ENCODE measurements around the gene GRIN2A.

The GRIN2A gene

GRCh38 chr16:10003486-10003885 lies 178.7 kb downstream of the GRIN2A start:
- Histone ChIP-seq H3K9me3 (ENCODE audit: low read depth, low read length) (no peaks in the 10 kb centered on the region), H3K36me3 (ENCODE audit: insufficient read depth, low read length) (no peaks in the 10 kb centered on the region), H3K27ac (no peak overlapping the region), H3K9ac (ENCODE audit: insufficient read length) (no peak overlapping the region), H3K4me3 (no peak overlapping the region)
- TF ChIP-seq POLR2AphosphoS5 (IDR thresholded peaks at IDR 0.05; ENCODE audit: borderline replicate concordance, low read depth, low read length) (no peak), FOXP2 (optimal IDR thresholded peaks at IDR 0.05; ENCODE audit: control extremely low read depth, extremely low read length, insufficient read depth) (no peak), EZH2 (IDR thresholded peaks at IDR 0.05) (no peak)
- DNase-seq (ENCODE audit: low read depth, low spot score), result no peak

GRCh38 chr16:10001258-10001775 lies 180.9 kb downstream of the GRIN2A start:
- DNase-seq (ENCODE audit: low read depth, low spot score), result no peak
- no peak for TF ChIP-seq FOXP2 (optimal IDR thresholded peaks at IDR 0.05; ENCODE audit: control extremely low read depth, extremely low read length, insufficient read depth)
- Histone ChIP-seq H3K9ac (ENCODE audit: insufficient read length) (no peak overlapping the region), H3K4me3 (no peak overlapping the region), H3K36me3 (ENCODE audit: insufficient read depth, low read length) (no peaks in the 10 kb centered on the region), H3K9me3 (ENCODE audit: low read depth, low read length) (no peaks in the 10 kb centered on the region), H3K27ac (no peak overlapping the region)

GRCh38 chr16:9996221-9996620 lies 186.0 kb downstream of the GRIN2A start:
- Histone ChIP-seq H3K9ac (ENCODE audit: insufficient read length) (no peak overlapping the region), H3K9me3 (ENCODE audit: low read depth, low read length) (no peaks in the 10 kb centered on the region), H3K36me3 (ENCODE audit: insufficient read depth, low read length) (no peaks in the 10 kb centered on the region), H3K27ac (no peak overlapping the region), H3K4me3 (no peak overlapping the region)
- TF ChIP-seq EZH2 (IDR thresholded peaks at IDR 0.05) (no peak), POLR2AphosphoS5 (IDR thresholded peaks at IDR 0.05; ENCODE audit: borderline replicate concordance, low read depth, low read length) (no peak), FOXP2 (optimal IDR thresholded peaks at IDR 0.05; ENCODE audit: control extremely low read depth, extremely low read length, insufficient read depth) (no peak)
- DNase-seq (ENCODE audit: low read depth, low spot score), result no peak

DNA sequence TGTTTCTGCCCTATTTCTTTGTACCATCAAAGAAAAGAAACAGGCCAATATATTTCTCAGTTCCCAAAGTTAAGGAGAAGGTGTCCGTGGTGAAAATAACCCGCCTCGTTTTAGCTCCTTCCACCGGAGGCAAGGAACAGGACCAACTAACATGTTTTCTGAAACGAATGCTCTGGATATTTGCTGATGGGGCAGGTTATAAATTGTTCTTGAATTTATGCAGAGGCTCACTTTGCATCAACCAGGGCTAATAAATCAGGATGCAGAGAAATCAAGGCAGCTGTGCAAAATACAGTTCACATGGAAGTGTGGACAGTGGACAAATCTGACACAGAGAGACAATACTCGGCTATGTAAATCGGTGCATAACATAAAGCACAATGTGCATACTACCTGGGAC lies 189.8 kb downstream of the GRIN2A start:
- TF ChIP-seq EZH2 (IDR thresholded peaks at IDR 0.05) (no peak), FOXP2 (optimal IDR thresholded peaks at IDR 0.05; ENCODE audit: control extremely low read depth, extremely low read length, insufficient read depth) (no peak), POLR2AphosphoS5 (IDR thresholded peaks at IDR 0.05; ENCODE audit: borderline replicate concordance, low read depth, low read length) (no peak)
- no peak for DNase-seq (ENCODE audit: low read depth, low spot score)
- no peak overlapping the region for H3K27ac ChIP-seq

GRCh38 chr16:9980981-9981380 lies 201.2 kb downstream of the GRIN2A start:
- no peak overlapping the region for H3K4me3 ChIP-seq
- no peak for TF ChIP-seq FOXP2 (optimal IDR thresholded peaks at IDR 0.05; ENCODE audit: control extremely low read depth, extremely low read length, insufficient read depth)
- no peaks in the 10 kb centered on the region for H3K9me3 ChIP-seq (ENCODE audit: low read depth, low read length)
- no peak for DNase-seq (ENCODE audit: low read depth, low spot score)
- H3K9ac ChIP-seq (ENCODE audit: insufficient read length), result no peak overlapping the region
- no peak overlapping the region for H3K27ac ChIP-seq
- H3K36me3 ChIP-seq (ENCODE audit: insufficient read depth, low read length), result no peaks in the 10 kb centered on the region

More for the DNA sequence above, 189.8 kb downstream of the GRIN2A start:
- H3K9me3 ChIP-seq (ENCODE audit: low read depth, low read length), result no peaks in the 10 kb centered on the region
- H3K36me3 ChIP-seq (ENCODE audit: insufficient read depth, low read length), result no peaks in the 10 kb centered on the region
- no peak overlapping the region for H3K4me3 ChIP-seq
- H3K9ac ChIP-seq (ENCODE audit: insufficient read length), result no peak overlapping the region

- H3K9ac ChIP-seq (ENCODE audit: insufficient read length), result no peak overlapping the region
- no peaks in the 10 kb centered on the region for H3K36me3 ChIP-seq (ENCODE audit: insufficient read depth, low read length)
- TF ChIP-seq FOXP2 (optimal IDR thresholded peaks at IDR 0.05; ENCODE audit: control extremely low read depth, extremely low read length, insufficient read depth) (no peak), EZH2 (IDR thresholded peaks at IDR 0.05) (no peak), POLR2AphosphoS5 (IDR thresholded peaks at IDR 0.05; ENCODE audit: borderline replicate concordance, low read depth, low read length) (no peak)
- no peak overlapping the region for H3K27ac ChIP-seq
- no peaks in the 10 kb centered on the region for H3K9me3 ChIP-seq (ENCODE audit: low read depth, low read length)
- DNase-seq (ENCODE audit: low read depth, low spot score), result no peak
- no peak overlapping the region for H3K4me3 ChIP-seq
These were observed 204.0 kb downstream of the GRIN2A start for GRCh38 chr16:9978160-9978725.

DNA sequence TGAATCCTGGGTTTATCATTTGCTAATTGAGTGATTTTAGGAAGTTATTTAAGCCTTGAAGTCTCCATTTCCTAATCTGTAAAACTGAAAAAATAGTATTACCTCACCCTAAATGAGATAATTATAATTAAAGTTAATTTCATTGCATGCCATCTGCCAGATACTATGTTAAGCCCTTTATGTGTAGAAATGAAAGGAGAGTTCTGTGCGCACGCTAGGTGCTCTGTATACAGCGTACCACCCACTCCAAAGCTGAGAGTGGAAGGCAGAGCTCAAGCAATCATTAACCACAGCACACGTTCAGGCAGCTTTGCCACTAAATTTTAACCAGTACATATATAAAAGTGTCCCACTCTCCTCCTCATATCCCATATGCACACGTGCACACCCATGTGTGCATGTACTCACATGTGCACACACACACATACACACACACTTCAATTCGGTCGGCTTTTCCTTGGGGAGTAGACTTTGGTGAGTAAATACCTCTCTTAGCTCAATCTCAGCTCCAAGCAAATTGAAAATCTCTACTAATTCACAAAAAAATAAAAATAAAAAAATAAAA lies 204.8 kb downstream of the GRIN2A start:
- H3K27ac ChIP-seq, result no peak overlapping the region
- H3K9ac ChIP-seq (ENCODE audit: insufficient read length), result no peak overlapping the region
- no peak for DNase-seq (ENCODE audit: low read depth, low spot score)
- no peaks in the 10 kb centered on the region for H3K9me3 ChIP-seq (ENCODE audit: low read depth, low read length)
- TF ChIP-seq EZH2 (IDR thresholded peaks at IDR 0.05) (no peak), POLR2AphosphoS5 (IDR thresholded peaks at IDR 0.05; ENCODE audit: borderline replicate concordance, low read depth, low read length) (no peak), FOXP2 (optimal IDR thresholded peaks at IDR 0.05; ENCODE audit: control extremely low read depth, extremely low read length, insufficient read depth) (no peak)
- no peak overlapping the region for H3K4me3 ChIP-seq
- H3K36me3 ChIP-seq (ENCODE audit: insufficient read depth, low read length), result no peaks in the 10 kb centered on the region

DNA sequence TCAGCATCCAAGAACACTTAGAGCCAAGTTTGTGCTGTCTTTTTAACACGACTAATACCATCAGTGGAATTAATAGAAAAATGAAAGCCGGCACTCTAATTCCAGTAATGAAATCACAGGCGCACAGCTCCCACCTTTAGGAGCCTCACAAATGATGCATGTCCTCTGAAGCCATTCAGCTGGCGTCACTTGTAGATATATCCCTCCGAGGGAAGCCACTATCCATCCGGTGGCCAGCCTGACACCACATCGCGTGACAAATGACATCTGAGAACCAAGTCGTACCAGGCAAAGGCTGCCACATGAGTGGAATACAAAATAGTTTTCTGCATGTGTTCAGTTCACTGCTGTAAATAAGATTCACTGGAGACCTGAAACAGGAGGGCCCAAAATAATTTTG lies 205.6 kb downstream of the GRIN2A start:
- Histone ChIP-seq H3K36me3 (ENCODE audit: insufficient read depth, low read length) (no peaks in the 10 kb centered on the region), H3K9ac (ENCODE audit: insufficient read length) (no peak overlapping the region), H3K9me3 (ENCODE audit: low read depth, low read length) (no peaks in the 10 kb centered on the region), H3K4me3 (no peak overlapping the region), H3K27ac (no peak overlapping the region)
- no peak for TF ChIP-seq POLR2AphosphoS5 (IDR thresholded peaks at IDR 0.05; ENCODE audit: borderline replicate concordance, low read depth, low read length)
- TF ChIP-seq FOXP2 (optimal IDR thresholded peaks at IDR 0.05; ENCODE audit: control extremely low read depth, extremely low read length, insufficient read depth), result no peak
- TF ChIP-seq EZH2 (IDR thresholded peaks at IDR 0.05), result no peak
- no peak for DNase-seq (ENCODE audit: low read depth, low spot score)

- H3K27ac ChIP-seq, result no peak overlapping the region
- no peak overlapping the region for H3K4me3 ChIP-seq
- H3K9ac ChIP-seq (ENCODE audit: insufficient read length), result no peak overlapping the region
- TF ChIP-seq POLR2AphosphoS5 (IDR thresholded peaks at IDR 0.05; ENCODE audit: borderline replicate concordance, low read depth, low read length) (no peak), FOXP2 (optimal IDR thresholded peaks at IDR 0.05; ENCODE audit: control extremely low read depth, extremely low read length, insufficient read depth) (no peak), EZH2 (IDR thresholded peaks at IDR 0.05) (no peak)
- no peaks in the 10 kb centered on the region for H3K9me3 ChIP-seq (ENCODE audit: low read depth, low read length)
- DNase-seq (ENCODE audit: low read depth, low spot score), result no peak
- H3K36me3 ChIP-seq (ENCODE audit: insufficient read depth, low read length), result no peaks in the 10 kb centered on the region
These were observed 210.3 kb downstream of the GRIN2A start for GRCh38 chr16:9971907-9972306.

All from SK-N-MC (cell line).